ENCODE measurements around the gene HARBI1.

DNA sequence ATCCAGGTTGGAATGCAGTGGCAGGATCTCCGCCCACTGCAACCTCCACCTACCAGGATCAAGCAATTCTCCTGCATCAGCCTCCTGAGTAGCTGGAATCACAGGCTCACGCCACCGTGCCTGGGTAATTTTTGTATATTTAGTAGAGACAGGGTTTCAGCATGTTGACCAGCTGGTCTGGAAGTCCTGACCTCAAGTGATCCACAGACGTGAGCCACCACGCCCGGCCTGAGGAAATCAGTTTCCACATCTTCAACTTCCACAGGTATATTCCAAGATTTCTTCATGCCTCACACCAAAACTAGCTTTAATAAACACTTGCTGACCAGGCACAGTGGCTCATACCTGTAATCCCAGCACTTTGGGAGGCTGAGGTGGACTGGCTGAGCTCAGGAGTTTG is 7.6 kb downstream of the HARBI1 start:
- TF ChIP-seq, protein P1, sequence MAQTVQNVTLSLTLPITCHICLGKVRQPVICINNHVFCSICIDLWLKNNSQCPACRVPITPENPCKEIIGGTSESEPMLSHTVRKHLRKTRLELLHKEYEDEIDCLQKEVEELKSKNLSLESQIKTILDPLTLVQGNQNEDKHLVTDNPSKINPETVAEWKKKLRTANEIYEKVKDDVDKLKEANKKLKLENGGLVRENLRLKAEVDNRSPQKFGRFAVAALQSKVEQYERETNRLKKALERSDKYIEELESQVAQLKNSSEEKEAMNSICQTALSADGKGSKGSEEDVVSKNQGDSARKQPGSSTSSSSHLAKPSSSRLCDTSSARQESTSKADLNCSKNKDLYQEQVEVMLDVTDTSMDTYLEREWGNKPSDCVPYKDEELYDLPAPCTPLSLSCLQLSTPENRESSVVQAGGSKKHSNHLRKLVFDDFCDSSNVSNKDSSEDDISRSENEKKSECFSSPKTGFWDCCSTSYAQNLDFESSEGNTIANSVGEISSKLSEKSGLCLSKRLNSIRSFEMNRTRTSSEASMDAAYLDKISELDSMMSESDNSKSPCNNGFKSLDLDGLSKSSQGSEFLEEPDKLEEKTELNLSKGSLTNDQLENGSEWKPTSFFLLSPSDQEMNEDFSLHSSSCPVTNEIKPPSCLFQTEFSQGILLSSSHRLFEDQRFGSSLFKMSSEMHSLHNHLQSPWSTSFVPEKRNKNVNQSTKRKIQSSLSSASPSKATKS (CRISPR knock-in tag; IDR thresholded peaks at IDR 0.05): no peak
- TF ChIP-seq COPS2 (conservative IDR thresholded peaks at IDR 0.05): no peak
- TF ChIP-seq, protein P2, sequence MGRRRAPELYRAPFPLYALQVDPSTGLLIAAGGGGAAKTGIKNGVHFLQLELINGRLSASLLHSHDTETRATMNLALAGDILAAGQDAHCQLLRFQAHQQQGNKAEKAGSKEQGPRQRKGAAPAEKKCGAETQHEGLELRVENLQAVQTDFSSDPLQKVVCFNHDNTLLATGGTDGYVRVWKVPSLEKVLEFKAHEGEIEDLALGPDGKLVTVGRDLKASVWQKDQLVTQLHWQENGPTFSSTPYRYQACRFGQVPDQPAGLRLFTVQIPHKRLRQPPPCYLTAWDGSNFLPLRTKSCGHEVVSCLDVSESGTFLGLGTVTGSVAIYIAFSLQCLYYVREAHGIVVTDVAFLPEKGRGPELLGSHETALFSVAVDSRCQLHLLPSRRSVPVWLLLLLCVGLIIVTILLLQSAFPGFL (CRISPR knock-in tag; IDR thresholded peaks at IDR 0.05): no peak
- TF ChIP-seq, protein P3, sequence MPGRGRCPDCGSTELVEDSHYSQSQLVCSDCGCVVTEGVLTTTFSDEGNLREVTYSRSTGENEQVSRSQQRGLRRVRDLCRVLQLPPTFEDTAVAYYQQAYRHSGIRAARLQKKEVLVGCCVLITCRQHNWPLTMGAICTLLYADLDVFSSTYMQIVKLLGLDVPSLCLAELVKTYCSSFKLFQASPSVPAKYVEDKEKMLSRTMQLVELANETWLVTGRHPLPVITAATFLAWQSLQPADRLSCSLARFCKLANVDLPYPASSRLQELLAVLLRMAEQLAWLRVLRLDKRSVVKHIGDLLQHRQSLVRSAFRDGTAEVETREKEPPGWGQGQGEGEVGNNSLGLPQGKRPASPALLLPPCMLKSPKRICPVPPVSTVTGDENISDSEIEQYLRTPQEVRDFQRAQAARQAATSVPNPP (IDR thresholded peaks at IDR 0.05; ENCODE audit: borderline replicate concordance, insufficient read depth, insufficient read length): no peak
- no peak for TF ChIP-seq SMARCE1 (IDR thresholded peaks at IDR 0.05)
- TF ChIP-seq TAF1 (IDR thresholded peaks at IDR 0.05; ENCODE audit: control insufficient read depth, extremely low read depth, insufficient read depth, low read length, severe bottlenecking): no peak
- no peak for TF ChIP-seq POLR2A (conservative IDR thresholded peaks at IDR 0.05)
- TF ChIP-seq, protein P4, sequence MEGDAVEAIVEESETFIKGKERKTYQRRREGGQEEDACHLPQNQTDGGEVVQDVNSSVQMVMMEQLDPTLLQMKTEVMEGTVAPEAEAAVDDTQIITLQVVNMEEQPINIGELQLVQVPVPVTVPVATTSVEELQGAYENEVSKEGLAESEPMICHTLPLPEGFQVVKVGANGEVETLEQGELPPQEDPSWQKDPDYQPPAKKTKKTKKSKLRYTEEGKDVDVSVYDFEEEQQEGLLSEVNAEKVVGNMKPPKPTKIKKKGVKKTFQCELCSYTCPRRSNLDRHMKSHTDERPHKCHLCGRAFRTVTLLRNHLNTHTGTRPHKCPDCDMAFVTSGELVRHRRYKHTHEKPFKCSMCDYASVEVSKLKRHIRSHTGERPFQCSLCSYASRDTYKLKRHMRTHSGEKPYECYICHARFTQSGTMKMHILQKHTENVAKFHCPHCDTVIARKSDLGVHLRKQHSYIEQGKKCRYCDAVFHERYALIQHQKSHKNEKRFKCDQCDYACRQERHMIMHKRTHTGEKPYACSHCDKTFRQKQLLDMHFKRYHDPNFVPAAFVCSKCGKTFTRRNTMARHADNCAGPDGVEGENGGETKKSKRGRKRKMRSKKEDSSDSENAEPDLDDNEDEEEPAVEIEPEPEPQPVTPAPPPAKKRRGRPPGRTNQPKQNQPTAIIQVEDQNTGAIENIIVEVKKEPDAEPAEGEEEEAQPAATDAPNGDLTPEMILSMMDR (IDR thresholded peaks at IDR 0.05 in 2 of 3, conservative IDR thresholded peaks at IDR 0.05 in 1 of 3; ENCODE audit: insufficient read depth in 2 of 3, low read depth in 1 of 3, low read length in 3 of 3): no peak
- TF ChIP-seq BHLHE40 (IDR thresholded peaks at IDR 0.05; ENCODE audit: low read length): no peak
- no peak for TF ChIP-seq JUN (IDR thresholded peaks at IDR 0.05; ENCODE audit: borderline replicate concordance, low read depth, low read length)
- no peak for TF ChIP-seq JUN (CRISPR knock-in tag; IDR thresholded peaks at IDR 0.05; ENCODE audit: borderline replicate concordance)
- TF ChIP-seq, protein P5, sequence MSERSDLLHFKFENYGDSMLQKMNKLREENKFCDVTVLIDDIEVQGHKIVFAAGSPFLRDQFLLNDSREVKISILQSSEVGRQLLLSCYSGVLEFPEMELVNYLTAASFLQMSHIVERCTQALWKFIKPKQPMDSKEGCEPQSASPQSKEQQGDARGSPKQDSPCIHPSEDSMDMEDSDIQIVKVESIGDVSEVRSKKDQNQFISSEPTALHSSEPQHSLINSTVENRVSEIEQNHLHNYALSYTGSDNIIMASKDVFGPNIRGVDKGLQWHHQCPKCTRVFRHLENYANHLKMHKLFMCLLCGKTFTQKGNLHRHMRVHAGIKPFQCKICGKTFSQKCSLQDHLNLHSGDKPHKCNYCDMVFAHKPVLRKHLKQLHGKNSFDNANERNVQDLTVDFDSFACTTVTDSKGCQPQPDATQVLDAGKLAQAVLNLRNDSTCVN (CRISPR knock-in tag; IDR thresholded peaks at IDR 0.05): no peak
- TF ChIP-seq ETV6 (IDR thresholded peaks at IDR 0.05; ENCODE audit: borderline replicate concordance in 1 of 2, low read depth in 2 of 2, low read length in 1 of 2): no peak
- TF ChIP-seq ETV6 (CRISPR knock-in tag; IDR thresholded peaks at IDR 0.05; ENCODE audit: borderline replicate concordance): no peak

Measured in K562 (cell line).